ENCODE results near the gene ERVK3-1. TPM values are rescaled to one million over a fixed set of nuclear protein-coding genes. Genes with fewer than 3 reads are reported as not detected.

The ERVK3-1 gene
- total and polyA plus RNA-seq, 2 of the 13 experiments (the other 11 are each of a cell fraction or from before 2014, with no cell fraction given) = 28.5 to 38.7 TPM

DNA sequence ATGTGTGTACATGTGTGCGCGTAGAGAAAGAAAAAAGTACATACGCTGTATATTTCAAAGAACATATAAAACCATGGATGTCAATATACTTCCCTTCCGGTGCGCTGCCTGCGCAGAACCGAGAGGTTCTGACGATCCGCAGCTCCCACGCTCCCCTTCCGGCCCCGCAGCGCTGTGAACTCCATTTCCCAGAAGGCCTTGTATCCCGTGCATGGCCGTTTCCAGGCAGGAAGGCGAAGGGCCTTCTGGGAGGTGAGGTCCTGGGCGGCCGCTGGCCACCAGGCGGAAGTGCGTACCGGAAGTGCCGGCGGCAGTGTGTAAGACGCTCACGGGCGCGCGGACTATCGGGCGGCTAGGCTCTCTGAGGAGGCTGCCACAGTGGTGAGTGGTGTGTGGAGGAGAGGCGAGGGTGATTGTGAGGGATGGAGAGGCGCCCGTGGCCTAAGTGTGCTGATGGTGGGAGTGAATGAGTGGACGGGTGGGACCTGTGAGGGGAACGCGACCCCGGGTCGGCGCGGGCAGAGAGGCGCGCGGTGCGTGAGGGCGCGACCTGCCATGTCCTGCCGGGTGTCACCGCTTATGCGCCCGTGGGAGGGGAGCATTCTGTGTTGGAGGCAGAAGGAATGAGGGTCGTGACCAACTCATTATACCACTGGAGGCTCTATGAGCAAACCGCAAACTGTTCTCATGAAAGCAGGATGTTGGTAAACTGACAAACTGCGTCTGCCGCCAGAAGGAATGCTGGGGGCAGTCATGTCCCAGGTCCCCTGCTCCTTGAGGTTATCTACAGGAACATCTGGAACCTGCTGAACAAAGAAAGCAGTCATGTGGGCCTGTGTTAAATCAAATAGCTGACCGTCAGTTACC is at the start of gene ERVK3-1 (continued):
- TF ChIP-seq, protein P1, sequence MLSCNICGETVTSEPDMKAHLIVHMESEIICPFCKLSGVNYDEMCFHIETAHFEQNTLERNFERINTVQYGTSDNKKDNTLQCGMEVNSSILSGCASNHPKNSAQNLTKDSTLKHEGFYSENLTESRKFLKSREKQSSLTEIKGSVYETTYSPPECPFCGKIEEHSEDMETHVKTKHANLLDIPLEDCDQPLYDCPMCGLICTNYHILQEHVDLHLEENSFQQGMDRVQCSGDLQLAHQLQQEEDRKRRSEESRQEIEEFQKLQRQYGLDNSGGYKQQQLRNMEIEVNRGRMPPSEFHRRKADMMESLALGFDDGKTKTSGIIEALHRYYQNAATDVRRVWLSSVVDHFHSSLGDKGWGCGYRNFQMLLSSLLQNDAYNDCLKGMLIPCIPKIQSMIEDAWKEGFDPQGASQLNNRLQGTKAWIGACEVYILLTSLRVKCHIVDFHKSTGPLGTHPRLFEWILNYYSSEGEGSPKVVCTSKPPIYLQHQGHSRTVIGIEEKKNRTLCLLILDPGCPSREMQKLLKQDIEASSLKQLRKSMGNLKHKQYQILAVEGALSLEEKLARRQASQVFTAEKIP (CRISPR knock-in tag; IDR thresholded peaks at IDR 0.05; ENCODE audit: borderline replicate concordance) = no peak
- peak; percentile 90; the same call in 1 of the 2 replicates for TF ChIP-seq ZNF619 (CRISPR knock-in tag; IDR thresholded peaks at IDR 0.05)
- no peak for TF ChIP-seq SIX4 (CRISPR knock-in tag; IDR thresholded peaks at IDR 0.05)
- TF ChIP-seq ZNF136 (CRISPR knock-in tag; IDR thresholded peaks at IDR 0.05; ENCODE audit: low read depth) = 0 out of 2 replicates have a peak, but pooled peaks have one; percentile 42
- TF ChIP-seq TSC22D2 (CRISPR knock-in tag; IDR thresholded peaks at IDR 0.05; ENCODE audit: borderline replicate concordance) = 0 out of 2 replicates have a peak, but pooled peaks have one; percentile 49
- TF ChIP-seq, protein P2, sequence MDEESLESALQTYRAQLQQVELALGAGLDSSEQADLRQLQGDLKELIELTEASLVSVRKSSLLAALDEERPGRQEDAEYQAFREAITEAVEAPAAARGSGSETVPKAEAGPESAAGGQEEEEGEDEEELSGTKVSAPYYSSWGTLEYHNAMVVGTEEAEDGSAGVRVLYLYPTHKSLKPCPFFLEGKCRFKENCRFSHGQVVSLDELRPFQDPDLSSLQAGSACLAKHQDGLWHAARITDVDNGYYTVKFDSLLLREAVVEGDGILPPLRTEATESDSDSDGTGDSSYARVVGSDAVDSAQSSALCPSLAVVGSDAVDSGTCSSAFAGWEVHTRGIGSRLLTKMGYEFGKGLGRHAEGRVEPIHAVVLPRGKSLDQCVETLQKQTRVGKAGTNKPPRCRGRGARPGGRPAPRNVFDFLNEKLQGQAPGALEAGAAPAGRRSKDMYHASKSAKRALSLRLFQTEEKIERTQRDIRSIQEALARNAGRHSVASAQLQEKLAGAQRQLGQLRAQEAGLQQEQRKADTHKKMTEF (CRISPR knock-in tag; IDR thresholded peaks at IDR 0.05) = peak; percentile 82
- TF ChIP-seq, protein P3, sequence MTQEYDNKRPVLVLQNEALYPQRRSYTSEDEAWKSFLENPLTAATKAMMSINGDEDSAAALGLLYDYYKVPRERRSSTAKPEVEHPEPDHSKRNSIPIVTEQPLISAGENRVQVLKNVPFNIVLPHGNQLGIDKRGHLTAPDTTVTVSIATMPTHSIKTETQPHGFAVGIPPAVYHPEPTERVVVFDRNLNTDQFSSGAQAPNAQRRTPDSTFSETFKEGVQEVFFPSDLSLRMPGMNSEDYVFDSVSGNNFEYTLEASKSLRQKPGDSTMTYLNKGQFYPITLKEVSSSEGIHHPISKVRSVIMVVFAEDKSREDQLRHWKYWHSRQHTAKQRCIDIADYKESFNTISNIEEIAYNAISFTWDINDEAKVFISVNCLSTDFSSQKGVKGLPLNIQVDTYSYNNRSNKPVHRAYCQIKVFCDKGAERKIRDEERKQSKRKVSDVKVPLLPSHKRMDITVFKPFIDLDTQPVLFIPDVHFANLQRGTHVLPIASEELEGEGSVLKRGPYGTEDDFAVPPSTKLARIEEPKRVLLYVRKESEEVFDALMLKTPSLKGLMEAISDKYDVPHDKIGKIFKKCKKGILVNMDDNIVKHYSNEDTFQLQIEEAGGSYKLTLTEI (CRISPR knock-in tag; conservative IDR thresholded peaks at IDR 0.05) = no peak
- TF ChIP-seq ZNF777 (CRISPR knock-in tag; IDR thresholded peaks at IDR 0.05) = peak; percentile 69; the same call in 1 of the 2 replicates
- no peak for TF ChIP-seq ZKSCAN1 (IDR thresholded peaks at IDR 0.05; ENCODE audit: low read length)
- no peak for TF ChIP-seq SNRNP70 (IDR thresholded peaks at IDR 0.05; ENCODE audit: low read depth, low read length)
- TF ChIP-seq TMF1 (CRISPR knock-in tag; IDR thresholded peaks at IDR 0.05; ENCODE audit: low read depth) = peak; percentile 59; the same call in 1 of the 2 replicates
- TF ChIP-seq, protein P4, sequence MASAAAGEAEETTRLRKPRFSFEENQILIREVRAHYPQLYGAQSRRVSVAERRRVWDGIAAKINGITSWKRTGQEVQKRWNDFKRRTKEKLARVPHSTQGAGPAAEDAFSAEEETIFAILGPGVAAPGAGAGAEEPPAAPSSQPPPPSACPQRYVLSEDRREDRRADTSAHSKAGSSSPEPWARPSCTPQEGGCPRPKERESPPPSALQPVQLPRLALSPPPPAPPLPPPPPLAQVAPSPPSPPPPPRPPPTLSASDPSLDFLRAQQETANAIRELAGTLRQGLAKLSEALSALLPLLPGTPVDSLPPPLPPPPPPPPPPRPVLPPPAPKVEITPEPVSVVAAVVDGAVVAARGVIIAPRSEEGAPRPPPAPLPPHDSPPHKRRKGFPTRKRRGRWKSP (CRISPR knock-in tag; IDR thresholded peaks at IDR 0.05) = no peak; the same call in 1 of the 2 replicates
- peak; percentile 39; the same call in 1 of the 2 replicates for TF ChIP-seq SOX5 (CRISPR knock-in tag; IDR thresholded peaks at IDR 0.05; ENCODE audit: borderline replicate concordance)
- peak; percentile 52; the same call in 1 of the 2 replicates for TF ChIP-seq TBP (CRISPR knock-in tag; IDR thresholded peaks at IDR 0.05)
- TF ChIP-seq SYNCRIP (IDR thresholded peaks at IDR 0.05; ENCODE audit: insufficient read depth, low read depth, low read length) = no peak
- peak; percentile 86 for TF ChIP-seq THAP7 (CRISPR knock-in tag; IDR thresholded peaks at IDR 0.05)
- TF ChIP-seq HDAC1 (CRISPR knock-in tag; IDR thresholded peaks at IDR 0.05) = peak; percentile 94
- TF ChIP-seq NFKBIZ (CRISPR knock-in tag; IDR thresholded peaks at IDR 0.05) = 0 out of 2 replicates have a peak, but pooled peaks have one; percentile 45
- peak; percentile 55 for TF ChIP-seq NFYB (CRISPR knock-in tag; IDR thresholded peaks at IDR 0.05)
